GM12801 (cell line): ENCODE measurements around the gene FBXW8.

Experiments
- TF ChIP-seq, protein P1 (sequence below): IDR thresholded peaks from one replicate; pipeline ENCODE4 v1.5.1; 2011; ENCODE audit warnings: control low read depth; ENCODE audit not compliant: insufficient read length; ENCODE audit errors: extremely low read depth

The FBXW8 gene

GRCh38 chr12:117053050-117053400 lies 142.3 kb downstream of the FBXW8 start:
- TF ChIP-seq, protein P1, sequence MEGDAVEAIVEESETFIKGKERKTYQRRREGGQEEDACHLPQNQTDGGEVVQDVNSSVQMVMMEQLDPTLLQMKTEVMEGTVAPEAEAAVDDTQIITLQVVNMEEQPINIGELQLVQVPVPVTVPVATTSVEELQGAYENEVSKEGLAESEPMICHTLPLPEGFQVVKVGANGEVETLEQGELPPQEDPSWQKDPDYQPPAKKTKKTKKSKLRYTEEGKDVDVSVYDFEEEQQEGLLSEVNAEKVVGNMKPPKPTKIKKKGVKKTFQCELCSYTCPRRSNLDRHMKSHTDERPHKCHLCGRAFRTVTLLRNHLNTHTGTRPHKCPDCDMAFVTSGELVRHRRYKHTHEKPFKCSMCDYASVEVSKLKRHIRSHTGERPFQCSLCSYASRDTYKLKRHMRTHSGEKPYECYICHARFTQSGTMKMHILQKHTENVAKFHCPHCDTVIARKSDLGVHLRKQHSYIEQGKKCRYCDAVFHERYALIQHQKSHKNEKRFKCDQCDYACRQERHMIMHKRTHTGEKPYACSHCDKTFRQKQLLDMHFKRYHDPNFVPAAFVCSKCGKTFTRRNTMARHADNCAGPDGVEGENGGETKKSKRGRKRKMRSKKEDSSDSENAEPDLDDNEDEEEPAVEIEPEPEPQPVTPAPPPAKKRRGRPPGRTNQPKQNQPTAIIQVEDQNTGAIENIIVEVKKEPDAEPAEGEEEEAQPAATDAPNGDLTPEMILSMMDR = no peak

- TF ChIP-seq, protein P1 = no peak
Observed at GRCh38 chr12:117053597-117054201, 142.9 kb downstream of the FBXW8 start.

DNA sequence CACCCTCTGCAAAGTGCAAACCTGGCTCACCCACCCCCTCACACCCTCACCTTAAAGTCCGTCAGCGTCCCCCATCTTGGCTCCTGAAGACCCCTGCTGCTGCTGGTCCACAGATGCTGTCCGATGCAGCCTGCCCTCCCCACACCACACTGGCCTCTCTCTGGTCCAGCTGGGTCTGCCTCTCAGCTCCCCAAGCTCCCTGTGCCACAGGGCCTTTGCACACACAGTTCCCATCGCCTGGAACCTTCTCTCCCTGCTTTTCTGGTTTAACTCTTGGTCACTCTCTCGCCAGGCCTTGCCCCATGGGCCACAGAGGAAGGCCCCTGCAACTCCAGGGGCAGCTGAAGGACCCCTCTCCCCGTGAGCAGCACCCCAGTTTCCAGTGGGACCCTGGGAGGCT lies 143.5 kb downstream of the FBXW8 start:
- TF ChIP-seq, protein P1 = no peak

DNA sequence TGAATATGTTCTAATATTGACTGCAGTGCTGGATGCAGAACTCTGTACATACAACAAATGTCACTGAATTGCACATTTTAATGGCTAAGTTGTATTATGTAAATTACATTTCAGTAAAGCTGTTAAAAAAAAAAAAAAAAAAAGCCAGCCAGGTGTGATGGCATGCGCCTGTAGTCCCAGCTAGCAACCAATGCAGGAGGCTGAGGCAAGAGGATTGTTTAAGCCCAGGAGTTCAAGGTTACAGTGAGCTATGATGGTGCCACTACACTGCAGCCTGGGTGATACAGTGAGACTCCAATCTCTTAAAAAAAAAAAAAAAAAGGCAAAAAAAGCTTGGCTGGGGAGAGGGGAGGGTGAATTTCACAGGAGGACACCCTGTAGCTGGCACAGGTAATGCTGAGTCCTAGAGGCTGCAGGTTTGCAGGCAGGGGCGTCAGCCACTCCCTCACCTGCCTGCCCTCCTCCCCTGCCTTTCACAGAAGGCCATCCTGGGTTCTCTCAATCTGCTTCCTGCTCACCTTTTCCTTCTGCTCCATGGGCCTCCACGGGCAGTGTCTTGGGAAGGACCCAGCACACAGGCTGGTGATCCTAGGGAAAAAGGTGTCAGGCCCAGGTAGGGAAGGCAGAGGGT lies 147.8 kb downstream of the FBXW8 start:
- TF ChIP-seq, protein P1 = no peak

DNA sequence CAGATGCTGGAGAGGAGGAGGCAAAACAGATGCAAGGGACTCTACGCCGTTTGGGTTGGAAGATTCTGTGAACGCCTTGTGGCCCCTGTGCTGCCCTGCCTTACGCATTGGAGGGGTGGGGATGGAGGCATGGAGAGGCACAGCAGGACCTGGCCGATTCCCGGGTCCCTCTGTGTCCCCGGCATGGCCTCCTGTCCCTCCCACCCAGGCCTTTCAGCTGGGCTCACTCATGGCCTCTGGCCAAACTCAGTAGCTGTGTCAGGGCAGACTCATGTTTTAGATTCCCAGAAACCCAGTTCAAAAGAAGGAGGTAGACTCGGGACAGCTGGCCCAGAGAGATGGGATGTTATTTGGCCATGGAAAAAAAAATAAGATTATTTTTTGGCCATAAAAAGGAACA lies 148.4 kb downstream of the FBXW8 start:
- TF ChIP-seq, protein P1 = no peak

- TF ChIP-seq, protein P1 = no peak
Observed at GRCh38 chr12:117060246-117060928, 149.6 kb downstream of the FBXW8 start.

- TF ChIP-seq, protein P1 = no peak
Observed at GRCh38 chr12:117060929-117061305, 150.2 kb downstream of the FBXW8 start.
